Fibroblast of mammary gland (primary cell): ENCODE data around the gene CYSRT1.

Experiments
- DNase-seq: peaks from one replicate; pipeline ENCODE4 v3.0.0-alpha.2; 2010; ENCODE audit warnings: low read depth
- H3K4me3 ChIP-seq: 2 replicates; pipeline ENCODE4 v1.5.1; 2011; ENCODE audit warnings: low read depth, mild to moderate bottlenecking, low read length, moderate library complexity; ENCODE audit not compliant: control insufficient read depth
- TF ChIP-seq, protein P1 (sequence below): conservative IDR thresholded peaks from 2 replicates; pipeline ENCODE4 v1.5.1; 2011; ENCODE audit warnings: low read depth, low read length, inconsistent platforms; ENCODE audit not compliant: control insufficient read depth, insufficient read depth

CYSRT1 gene

DNA sequence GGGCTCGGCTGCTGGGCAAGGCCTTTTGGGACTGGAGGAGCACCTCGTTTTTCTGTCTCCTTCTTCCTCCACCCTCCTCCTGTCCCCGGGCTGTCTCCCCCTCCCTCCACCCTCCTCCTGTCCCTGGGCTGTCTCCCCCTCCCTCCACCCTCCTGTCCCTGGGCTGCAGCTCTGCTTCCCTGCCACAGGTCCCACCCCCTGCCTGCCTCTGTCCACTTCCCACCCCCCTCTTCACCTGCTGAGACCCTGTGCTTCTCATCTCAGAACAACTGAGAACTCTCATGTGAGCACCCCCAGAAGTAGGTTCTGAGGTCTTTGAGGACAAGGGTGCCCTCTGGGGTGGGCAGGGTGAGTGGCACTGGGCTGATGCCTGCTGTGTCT is 46.7 kb downstream of the CYSRT1 start:
- TF ChIP-seq, protein P1, sequence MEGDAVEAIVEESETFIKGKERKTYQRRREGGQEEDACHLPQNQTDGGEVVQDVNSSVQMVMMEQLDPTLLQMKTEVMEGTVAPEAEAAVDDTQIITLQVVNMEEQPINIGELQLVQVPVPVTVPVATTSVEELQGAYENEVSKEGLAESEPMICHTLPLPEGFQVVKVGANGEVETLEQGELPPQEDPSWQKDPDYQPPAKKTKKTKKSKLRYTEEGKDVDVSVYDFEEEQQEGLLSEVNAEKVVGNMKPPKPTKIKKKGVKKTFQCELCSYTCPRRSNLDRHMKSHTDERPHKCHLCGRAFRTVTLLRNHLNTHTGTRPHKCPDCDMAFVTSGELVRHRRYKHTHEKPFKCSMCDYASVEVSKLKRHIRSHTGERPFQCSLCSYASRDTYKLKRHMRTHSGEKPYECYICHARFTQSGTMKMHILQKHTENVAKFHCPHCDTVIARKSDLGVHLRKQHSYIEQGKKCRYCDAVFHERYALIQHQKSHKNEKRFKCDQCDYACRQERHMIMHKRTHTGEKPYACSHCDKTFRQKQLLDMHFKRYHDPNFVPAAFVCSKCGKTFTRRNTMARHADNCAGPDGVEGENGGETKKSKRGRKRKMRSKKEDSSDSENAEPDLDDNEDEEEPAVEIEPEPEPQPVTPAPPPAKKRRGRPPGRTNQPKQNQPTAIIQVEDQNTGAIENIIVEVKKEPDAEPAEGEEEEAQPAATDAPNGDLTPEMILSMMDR, result no peak
- no peak for DNase-seq
- H3K4me3 ChIP-seq, result no peak overlapping the region

DNA sequence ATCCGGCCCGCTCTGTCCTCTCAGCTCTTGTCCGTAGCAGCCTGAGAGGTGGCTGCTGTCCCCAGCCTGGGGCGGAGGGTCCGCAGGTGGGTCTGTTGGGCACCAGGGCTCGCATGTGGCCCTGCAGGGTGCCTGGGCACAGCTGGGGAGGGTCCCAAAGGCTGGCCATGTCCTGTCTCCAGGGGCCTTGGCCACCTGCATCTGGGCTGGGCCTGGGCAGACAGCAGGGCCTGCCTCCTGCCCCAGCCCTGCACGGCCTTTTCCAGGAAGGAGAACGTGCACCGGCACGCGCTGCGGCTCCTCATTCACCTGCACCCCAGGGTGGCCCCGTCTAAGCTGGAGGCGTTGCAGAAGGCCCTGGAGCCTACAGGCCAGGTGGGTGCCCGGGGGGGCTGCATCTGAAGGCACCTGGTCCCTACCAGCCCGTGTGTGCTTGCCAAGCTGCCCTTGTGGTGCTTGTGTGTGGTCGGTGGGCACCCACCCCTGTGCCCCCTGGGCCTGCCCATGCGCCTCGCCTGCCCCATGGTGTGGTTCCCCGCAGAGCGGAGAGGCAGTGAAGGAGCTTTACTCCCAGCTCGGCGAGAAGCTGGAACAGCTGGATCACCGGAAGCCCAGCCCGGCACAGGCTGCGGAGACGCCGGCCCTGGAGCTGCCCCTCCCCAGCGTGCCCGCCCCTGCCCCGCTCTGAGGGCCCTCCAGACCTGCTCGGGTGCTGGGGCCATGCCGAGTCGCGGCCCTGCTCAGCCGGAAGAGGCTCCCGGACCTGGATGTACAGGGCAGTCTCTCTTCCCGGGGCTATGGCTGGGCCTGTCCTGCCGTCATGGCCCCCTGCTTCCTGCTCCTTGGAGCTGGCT is 47.5 kb downstream of the CYSRT1 start:
- TF ChIP-seq, protein P1, result no peak
- H3K4me3 ChIP-seq, result no peak overlapping the region
- DNase-seq, result no peak

DNA sequence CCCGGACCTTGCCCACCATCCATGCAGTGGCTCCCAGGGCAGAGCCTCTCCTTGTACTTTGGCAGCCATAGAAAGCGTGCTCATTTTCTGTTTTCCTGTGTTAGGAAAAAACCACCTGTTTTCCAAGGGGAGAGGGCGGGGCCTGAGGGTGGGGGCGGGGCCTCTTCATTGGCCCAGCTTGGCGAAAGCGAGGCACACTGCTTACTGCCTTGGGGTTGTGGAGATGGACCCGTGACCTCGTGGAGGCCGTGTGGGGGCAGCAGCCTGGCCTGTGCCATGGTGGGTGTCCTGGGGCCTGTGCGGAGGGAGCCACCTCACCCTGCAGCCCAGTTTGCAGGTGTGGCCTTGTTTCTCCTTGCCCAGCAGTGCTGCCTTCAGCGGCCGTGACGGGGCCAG is 48.1 kb downstream of the CYSRT1 start:
- no peak for DNase-seq
- no peak overlapping the region for H3K4me3 ChIP-seq
- TF ChIP-seq, protein P1, result no peak

DNA sequence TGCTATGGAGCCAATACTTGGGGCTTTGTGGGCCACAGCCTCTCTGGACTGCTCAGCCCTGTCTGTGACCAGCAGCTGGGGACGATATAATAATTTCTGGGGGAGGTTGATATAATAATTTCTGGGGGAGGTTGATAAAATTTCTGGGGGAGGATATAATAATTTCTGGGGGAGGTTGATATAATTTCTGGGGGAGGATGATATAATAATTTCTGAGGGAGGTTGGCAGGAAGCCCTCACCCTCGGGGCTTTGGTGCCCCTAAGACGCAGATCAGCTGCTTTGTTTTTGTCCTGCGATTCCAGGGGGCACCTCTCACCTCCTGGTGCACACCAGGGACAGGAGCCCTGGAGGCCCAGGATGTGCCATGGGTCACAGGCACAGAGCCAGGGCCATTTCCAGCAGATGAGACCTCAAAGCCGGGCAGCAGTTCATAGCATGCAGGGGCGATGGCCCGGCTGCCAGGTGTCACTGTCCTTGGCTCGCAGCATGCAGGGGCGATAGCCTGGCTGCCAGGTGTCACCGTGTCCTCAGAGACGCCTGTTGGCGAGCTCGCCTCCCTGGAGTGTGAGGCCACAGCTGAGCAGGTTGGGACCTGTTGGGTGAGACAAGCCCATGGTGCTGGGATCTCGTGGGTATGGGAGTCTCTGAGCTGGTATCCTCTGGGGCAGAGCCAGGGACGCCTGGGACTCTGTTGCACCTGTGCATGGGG is 48.8 kb downstream of the CYSRT1 start:
- TF ChIP-seq, protein P1, result no peak
- no peak for DNase-seq

DNA sequence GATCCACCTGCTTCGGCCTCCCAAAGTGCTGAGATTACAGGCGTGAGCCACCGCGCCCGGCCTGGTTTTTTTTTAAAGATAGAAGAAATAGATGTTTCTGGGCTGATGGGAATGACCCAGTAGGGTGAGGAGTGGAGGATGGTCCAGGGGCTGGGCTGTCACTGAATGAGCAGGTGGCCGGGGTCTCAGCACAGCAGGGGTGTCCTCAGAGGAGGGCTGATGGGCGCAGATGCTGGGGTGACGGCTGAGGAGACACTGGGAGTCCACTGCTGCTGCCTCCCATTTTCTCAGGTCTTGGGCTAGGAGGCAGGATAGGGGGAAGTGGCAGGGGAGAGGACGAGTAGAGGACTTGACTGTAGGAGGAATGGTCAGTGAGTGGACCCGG is 50.2 kb downstream of the CYSRT1 start:
- DNase-seq, result no peak
- TF ChIP-seq, protein P1, result no peak
- no peak overlapping the region for H3K4me3 ChIP-seq

More for the DNA sequence above, 48.8 kb downstream of the CYSRT1 start:
- H3K4me3 ChIP-seq, result no peak overlapping the region
